ENCODE data around the gene DET1.

The DET1 gene

GRCh38 chr15:88535607-88536313 lies 10.7 kb downstream of the DET1 start:
- H3K27me3 ChIP-seq (ENCODE audit: insufficient read depth, low read length, poor library complexity, severe bottlenecking): no peaks in the 10 kb centered on the region
- TF ChIP-seq, protein P1, sequence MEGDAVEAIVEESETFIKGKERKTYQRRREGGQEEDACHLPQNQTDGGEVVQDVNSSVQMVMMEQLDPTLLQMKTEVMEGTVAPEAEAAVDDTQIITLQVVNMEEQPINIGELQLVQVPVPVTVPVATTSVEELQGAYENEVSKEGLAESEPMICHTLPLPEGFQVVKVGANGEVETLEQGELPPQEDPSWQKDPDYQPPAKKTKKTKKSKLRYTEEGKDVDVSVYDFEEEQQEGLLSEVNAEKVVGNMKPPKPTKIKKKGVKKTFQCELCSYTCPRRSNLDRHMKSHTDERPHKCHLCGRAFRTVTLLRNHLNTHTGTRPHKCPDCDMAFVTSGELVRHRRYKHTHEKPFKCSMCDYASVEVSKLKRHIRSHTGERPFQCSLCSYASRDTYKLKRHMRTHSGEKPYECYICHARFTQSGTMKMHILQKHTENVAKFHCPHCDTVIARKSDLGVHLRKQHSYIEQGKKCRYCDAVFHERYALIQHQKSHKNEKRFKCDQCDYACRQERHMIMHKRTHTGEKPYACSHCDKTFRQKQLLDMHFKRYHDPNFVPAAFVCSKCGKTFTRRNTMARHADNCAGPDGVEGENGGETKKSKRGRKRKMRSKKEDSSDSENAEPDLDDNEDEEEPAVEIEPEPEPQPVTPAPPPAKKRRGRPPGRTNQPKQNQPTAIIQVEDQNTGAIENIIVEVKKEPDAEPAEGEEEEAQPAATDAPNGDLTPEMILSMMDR (conservative IDR thresholded peaks at IDR 0.05; ENCODE audit: low read length): no peak
- no peak for TF ChIP-seq EZH2phosphoT487 (IDR thresholded peaks at IDR 0.05; ENCODE audit: borderline replicate concordance)
- no peaks in the 10 kb centered on the region for H3F3A ChIP-seq (ENCODE audit: low read depth)
- no peak overlapping the region for H3K4me3 ChIP-seq (ENCODE audit: low read length, poor library complexity, severe bottlenecking)
- no peak overlapping the region for H2AFZ ChIP-seq (ENCODE audit: low read length)
- no peak overlapping the region for H3K9ac ChIP-seq (ENCODE audit: low read depth, low read length, poor library complexity, severe bottlenecking)
- no peaks in the 10 kb centered on the region for H3K36me3 ChIP-seq (ENCODE audit: insufficient read depth, low read length)
- H3K4me2 ChIP-seq (ENCODE audit: low read depth, low read length, poor library complexity, severe bottlenecking): no peak overlapping the region
- no peaks in the 10 kb centered on the region for H3K79me2 ChIP-seq (ENCODE audit: insufficient read depth, low read length)
- H3K9me3 ChIP-seq (ENCODE audit: insufficient read depth, low read depth, low read length): peaks cover 6% of the 10 kb centered on the region; the same call in 1 of the 2 replicates
- H4K20me1 ChIP-seq (ENCODE audit: insufficient read depth, low read length, poor library complexity, severe bottlenecking): no peaks in the 10 kb centered on the region
- H3K4me1 ChIP-seq (ENCODE audit: insufficient read depth, low read length, poor library complexity, severe bottlenecking): no peaks in the 10 kb centered on the region
- H3K9me2 ChIP-seq (replicated peaks; ENCODE audit: low read depth, low read length): no peaks in the 10 kb centered on the region

DNA sequence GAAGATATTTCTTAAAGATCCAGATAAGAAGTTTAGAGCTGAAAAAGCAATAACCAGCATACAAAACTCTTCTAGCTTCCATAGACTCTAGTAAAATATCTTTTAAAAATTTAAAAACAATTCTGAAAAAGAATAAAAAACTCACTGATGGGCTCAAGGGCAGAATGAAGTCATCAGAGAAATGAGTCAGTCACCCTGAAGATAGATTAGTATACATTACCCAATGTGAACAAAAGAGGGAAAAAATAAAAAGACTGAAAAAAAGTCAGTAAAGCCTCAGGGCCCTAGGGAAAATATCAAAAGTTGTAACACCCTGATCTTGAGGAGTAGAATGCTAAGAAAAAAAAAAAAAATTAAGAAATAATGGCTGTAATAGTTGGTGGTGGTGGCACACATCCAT lies 11.4 kb downstream of the DET1 start:
- Histone ChIP-seq H3K27me3 (ENCODE audit: insufficient read depth, low read length, poor library complexity, severe bottlenecking) (no peaks in the 10 kb centered on the region), H3K79me2 (ENCODE audit: insufficient read depth, low read length) (no peaks in the 10 kb centered on the region), H4K20me1 (ENCODE audit: insufficient read depth, low read length, poor library complexity, severe bottlenecking) (no peaks in the 10 kb centered on the region), H3K4me2 (ENCODE audit: low read depth, low read length, poor library complexity, severe bottlenecking) (no peak overlapping the region), H3K9me2 (replicated peaks; ENCODE audit: low read depth, low read length) (no peaks in the 10 kb centered on the region), H3K9me3 (ENCODE audit: insufficient read depth, low read depth, low read length) (peaks cover 6% of the 10 kb centered on the region; the same call in 1 of the 2 replicates), H3K4me3 (ENCODE audit: low read length, poor library complexity, severe bottlenecking) (no peak overlapping the region), H3K4me1 (ENCODE audit: insufficient read depth, low read length, poor library complexity, severe bottlenecking) (no peaks in the 10 kb centered on the region), H2AFZ (ENCODE audit: low read length) (no peak overlapping the region), H3K9ac (ENCODE audit: low read depth, low read length, poor library complexity, severe bottlenecking) (no peak overlapping the region), H3K36me3 (ENCODE audit: insufficient read depth, low read length) (no peaks in the 10 kb centered on the region), H3F3A (ENCODE audit: low read depth) (no peaks in the 10 kb centered on the region)
- TF ChIP-seq, protein P1 (conservative IDR thresholded peaks at IDR 0.05; ENCODE audit: low read length): no peak
- no peak for TF ChIP-seq EZH2phosphoT487 (IDR thresholded peaks at IDR 0.05; ENCODE audit: borderline replicate concordance)

DNA sequence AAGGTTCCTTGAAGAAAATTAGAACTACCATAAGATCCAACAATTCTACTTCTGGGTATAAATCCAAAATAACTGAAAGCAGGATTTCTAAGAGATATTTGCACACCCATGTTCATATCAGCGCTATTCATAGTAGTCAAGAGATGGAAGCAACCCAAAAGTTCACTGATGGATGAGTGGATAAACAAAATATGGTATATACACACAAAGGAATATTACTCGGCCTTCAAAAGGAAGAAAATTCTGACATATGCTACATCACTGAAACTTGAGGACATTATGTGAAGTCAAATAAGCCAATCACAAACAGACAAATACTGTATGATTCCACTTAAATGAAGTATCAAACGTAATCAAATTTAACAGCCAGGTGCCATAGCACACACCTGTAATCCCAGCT lies 13.1 kb downstream of the DET1 start:
- Histone ChIP-seq H3K4me3 (ENCODE audit: low read length, poor library complexity, severe bottlenecking) (no peak overlapping the region), H3K9me2 (replicated peaks; ENCODE audit: low read depth, low read length) (no peaks in the 10 kb centered on the region), H2AFZ (ENCODE audit: low read length) (no peak overlapping the region), H3K9me3 (ENCODE audit: insufficient read depth, low read depth, low read length) (peaks cover 6% of the 10 kb centered on the region; the same call in 1 of the 2 replicates), H4K20me1 (ENCODE audit: insufficient read depth, low read length, poor library complexity, severe bottlenecking) (no peaks in the 10 kb centered on the region), H3F3A (ENCODE audit: low read depth) (no peaks in the 10 kb centered on the region), H3K4me1 (ENCODE audit: insufficient read depth, low read length, poor library complexity, severe bottlenecking) (no peaks in the 10 kb centered on the region), H3K27me3 (ENCODE audit: insufficient read depth, low read length, poor library complexity, severe bottlenecking) (no peaks in the 10 kb centered on the region), H3K9ac (ENCODE audit: low read depth, low read length, poor library complexity, severe bottlenecking) (no peak overlapping the region), H3K36me3 (ENCODE audit: insufficient read depth, low read length) (no peaks in the 10 kb centered on the region), H3K4me2 (ENCODE audit: low read depth, low read length, poor library complexity, severe bottlenecking) (no peak overlapping the region), H3K79me2 (ENCODE audit: insufficient read depth, low read length) (no peaks in the 10 kb centered on the region)
- no peak for TF ChIP-seq EZH2phosphoT487 (IDR thresholded peaks at IDR 0.05; ENCODE audit: borderline replicate concordance)
- TF ChIP-seq, protein P1 (conservative IDR thresholded peaks at IDR 0.05; ENCODE audit: low read length): no peak
